GM19395 (cell line): Measurements from ENCODE around the gene DUSP5.

Source experiments
- ATAC-seq: cut with Tn5 transposase; IDR thresholded peaks from one replicate; pipeline ENCODE4 v1.9.1; 2021; ENCODE audit warnings: mild to moderate bottlenecking, moderate library complexity; ENCODE audit not compliant: unreplicated experiment

DUSP5 gene

DNA sequence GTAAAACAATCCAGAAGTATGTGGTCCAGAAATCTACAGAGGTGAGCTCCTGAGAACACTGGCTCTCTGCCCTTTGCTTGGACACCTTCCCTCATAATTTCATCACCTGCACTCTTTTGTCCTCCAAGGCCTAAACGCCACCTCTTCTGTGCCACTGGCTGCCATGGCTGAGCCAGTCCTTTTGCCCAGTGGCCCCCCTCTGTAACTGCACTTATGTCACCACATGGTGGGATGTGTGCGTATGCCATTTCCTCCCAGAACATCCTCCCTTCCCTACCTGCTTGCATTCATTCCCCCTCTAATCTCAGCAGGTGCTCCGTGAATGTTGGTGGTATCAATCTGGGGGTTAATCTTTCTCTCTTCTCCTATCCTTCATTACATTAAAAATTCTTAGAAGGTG, 17.3 kb upstream of the DUSP5 start:
- ATAC-seq: no peak

DNA sequence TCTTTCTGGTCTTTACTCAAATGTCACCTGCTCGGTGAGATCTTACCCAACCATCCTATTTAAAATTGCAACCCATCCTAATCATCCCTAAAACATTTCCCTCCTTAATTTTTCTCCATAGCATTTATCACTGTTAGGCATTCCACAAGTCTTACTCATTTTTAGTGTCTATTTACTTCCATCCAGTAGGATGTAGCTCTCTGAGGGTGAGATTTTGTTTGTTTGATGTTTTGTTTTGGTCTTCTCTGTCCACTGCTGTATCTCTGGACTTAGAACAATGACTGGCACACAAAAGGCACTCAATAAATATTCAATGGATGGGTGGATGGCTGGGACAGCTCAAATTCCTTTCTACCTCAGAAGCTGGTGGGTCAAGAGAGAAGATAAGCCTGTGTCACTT, 15.8 kb upstream of the DUSP5 start:
- no peak for ATAC-seq

DNA sequence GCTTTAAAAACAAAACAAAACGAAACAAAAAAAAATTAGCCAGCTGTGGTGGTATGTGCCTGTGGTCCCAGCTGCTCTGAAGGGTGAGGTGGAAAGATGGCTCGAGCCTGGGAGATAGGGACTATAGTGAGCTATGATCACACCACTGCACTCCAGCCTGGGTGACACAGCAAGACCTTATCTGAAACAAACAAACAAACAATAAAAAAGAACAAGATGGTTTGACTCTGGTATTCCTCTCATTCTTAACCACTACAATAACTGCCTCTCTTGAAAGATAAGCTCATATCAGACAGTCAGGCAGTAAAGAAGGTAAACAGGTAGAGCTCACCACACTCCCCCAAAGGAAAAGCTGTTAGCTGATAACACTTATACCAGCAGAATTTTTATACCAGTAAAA, 14.1 kb upstream of the DUSP5 start:
- no peak for ATAC-seq

DNA sequence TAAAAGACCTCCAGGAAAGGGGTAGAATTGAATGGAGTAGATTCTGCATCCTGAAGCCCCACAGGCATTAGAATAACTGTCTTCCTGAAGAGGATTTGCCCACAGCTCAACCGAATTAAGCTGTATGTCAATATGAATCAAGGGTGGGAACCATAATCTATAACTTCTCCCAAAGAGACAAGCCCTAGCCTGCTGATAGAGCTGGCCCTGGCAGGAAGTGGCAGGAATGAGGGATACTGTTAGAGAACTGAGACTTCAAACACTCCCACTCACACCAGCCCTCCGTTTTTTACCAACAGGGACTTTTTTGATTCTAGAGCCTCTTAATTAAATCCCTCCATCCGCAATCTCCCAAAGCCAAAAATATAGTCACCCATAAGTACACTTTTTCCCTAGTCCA, 12.2 kb upstream of the DUSP5 start:
- ATAC-seq: no peak

DNA sequence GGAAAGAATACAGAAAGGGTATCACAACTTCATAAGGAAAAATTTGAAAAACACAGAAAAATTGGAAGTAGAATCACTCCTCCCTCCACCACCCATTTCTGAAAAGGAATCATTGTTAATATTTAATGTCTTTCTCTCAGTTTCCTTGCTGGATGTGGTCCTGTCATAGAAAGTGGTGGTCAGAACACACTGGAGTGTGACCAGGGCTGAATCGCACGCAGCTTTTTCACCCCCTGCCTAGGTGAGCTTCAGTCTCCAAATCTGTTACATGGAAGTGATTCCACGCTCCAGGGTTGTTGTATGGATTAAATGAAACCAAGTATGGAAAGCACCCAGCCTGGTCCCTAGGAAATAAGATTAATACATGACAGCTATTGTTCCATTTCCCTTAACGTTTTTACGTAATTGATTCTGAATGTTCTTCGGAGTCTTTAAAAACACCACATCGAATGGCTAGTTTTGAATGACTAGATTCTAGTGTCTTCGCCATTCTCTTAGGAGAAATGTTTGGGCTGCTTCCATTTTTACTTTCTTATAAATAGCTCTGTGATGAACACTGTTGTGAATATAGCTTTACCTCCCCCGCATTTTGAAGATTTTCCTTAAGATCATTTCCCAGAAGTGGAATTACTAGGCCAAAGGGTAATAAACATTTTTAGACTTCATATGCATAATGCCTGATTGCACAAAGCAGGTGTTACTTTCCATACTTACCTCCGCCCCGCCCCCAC, 10.9 kb upstream of the DUSP5 start:
- peak; percentile 66 for ATAC-seq

DNA sequence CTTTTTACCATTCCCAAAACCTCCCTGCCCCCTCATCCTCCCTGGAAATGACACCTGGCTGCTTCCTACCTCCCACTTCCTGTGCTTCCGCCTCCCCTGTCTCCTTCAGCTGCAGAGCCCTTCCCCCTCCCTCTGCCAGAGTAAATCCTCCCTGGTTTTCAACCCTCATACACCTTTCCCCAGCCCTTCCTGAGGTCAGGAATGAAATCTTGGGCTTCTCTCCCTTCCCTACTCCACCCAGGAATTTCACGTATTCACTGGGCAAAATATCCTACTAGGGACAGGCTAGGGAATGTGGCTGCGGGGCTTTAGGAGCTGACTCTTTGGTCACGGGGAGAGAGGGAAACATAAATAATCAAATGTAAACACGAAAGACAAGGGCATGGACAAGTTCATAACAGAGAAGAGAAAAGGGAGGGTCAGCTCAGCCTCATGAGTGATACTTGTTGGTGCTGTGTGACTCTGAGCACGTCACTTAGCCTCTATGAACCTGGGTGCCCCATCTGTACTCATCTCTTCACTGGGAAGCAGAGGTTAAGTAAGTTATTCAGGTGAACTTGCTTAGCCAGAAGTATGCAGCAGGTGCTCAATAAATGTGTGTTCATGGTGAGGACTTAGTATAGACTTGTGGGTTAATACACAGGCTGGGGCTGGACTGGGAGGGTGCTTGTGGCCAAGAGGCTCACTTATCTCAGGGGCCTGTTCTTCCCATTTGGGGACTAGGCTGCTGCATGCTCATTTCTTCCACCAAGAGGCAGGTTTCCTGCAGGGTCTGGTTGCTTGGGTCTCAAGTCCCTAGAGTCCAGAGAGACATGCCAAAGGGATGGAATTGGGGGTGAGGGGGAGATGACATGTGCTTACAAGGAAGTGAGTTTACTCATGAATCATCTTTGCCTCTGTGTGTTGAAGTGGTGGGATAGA, 10.0 kb upstream of the DUSP5 start:
- ATAC-seq: no peak

DNA sequence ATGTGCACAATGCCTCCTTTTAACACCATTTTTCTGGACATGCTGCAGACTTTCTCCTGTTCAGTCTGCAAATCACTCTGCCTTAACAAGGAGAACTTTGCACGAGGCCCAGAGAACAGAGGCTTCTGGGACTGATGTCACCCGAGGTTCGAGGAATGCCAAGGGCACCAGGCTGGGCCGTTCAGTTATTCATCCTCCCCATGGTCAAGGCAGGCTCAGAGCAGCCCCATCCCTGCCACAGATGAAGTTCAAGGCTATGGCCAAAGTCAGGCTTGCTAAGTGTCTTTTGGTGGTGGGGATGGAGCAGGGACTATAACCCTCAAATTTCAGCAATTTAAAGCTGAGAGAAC, 9.4 kb upstream of the DUSP5 start:
- ATAC-seq: no peak

DNA sequence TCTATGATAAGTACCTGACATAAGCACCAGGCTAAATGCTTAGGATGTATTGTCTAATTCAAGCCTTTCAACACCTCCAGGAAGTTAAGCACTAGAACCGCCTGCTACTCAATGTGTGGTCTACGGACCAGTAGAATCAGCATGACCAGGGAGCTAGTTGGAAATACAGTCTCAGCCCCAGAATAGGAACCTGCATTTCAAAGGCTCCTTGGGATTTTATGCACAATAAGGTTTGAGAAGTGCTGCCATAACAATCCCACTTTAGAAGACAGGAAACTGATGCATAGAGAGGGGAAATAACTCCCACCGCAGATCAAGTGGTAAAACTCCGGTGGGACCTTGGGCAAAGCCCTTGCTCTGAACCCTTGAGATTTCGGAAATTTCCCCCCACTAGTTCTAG, 8.8 kb upstream of the DUSP5 start:
- ATAC-seq: no peak

DNA sequence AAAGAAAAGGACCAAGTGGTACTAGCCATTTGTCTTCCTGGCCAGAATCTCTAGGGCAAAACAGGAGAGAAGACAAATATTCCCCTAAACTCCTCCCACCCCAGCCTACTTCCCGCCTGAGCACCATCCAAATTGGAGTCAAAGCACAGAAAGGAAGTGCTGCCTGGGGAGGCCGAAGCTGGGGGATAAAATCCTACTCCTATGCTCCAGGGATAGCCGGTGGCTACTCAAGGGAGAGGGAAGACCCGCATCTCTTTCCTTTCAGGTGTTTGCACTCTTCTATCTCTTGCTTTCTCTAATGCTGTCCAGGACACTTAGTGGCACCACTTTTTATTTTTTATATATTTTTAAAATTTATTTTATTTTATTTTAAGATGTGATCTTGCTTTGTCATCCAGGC, 7.1 kb upstream of the DUSP5 start:
- ATAC-seq: no peak

DNA sequence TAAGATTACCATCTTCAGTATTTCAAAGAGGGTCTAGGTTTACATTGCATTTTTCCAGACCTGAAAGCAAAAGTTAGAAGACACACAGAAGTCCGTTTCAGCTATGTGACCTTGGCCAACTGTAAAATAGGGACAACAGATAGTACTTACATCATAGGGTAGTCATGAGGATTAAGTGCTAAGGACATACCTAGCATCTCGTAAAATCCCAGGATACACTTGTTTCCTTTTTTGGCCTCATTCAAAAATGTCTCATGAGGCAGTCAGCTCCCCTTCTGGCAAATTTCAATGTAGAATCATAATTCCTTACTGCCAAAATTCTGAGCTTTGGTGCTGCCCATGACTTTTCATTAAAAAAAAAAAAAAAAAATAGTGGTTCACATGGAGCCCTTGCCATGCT, 6.4 kb upstream of the DUSP5 start:
- no peak for ATAC-seq

DNA sequence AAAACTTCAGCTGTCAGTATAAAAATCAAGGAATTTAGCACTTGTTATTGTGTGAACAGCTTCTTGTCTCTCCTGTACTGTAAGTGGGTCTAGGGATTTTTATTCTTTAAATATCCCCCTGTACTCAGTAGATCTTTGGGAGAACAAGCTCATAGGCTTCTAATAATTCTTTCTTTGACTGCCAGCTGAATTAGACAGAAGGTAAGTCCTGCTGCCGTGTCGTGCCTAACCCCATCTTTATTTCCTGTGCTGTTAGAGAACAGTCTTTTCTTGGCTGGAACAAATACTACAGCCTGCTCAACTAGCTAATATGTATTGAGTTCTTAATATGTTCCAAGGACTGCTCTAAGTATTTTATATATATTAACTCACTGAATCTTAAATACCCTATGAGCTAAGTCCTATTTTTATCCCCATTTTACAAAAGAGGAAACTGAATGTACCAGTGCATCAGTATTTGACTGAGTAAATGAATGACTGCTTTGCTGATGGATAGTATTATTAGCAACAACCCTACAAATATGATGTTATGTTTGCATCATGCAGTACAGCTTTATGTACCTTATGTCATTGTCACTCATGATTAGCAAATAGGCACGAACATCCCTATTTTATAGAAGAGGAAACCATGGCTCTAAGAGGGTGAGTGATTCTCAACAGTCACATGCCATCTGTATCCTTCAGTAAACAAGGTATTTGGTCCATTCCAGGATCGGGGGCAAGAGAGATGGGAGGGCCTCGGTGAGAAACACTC, 5.5 kb upstream of the DUSP5 start:
- ATAC-seq: peak; percentile 40

DNA sequence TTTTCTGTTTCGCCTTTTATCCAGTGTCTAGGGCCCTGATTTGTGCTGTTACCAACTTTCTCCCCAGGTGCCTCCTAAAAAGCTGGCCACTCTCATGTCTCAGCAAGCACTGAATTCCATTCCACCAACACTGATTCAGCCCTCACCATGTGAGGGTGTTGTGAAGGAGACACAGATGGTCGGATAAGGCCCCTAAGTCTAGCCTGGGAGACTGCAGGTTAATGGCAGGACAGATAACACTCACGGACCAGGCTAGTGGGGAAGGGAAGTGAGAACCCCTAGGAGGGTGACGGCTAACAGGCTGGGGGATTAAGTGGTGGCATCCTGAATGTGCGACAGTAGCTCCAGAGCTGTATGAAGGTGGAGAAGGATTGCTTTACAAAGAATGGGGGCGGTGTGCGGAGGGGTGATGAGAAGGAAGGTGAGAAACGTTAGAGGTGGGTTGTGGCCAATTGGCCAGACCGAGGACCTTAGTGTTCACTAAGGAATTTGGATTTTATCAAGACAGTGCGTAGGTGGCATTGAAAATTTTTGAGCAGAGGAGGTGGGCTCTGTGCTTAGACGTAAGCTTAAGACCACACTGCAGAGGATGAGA, 3.8 kb upstream of the DUSP5 start:
- no peak for ATAC-seq

DNA sequence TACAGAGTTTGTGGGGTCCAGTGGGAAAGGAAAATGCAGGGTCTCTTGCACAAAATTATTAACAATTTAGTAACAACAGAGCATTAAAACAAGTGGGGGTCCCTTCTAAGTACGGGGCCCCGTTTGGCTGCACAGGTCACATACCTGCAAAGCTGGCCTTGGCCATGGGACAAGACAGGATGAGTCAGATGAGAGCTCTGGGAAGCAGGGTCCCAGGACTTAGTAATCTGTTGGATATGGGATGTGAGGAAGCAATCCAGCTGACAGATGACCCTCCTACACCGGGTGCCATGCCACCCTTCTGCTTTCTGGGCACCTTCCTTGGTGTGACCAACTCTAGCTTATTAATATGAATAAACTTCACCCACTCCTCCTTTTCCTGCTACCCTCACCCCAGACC, 3.2 kb upstream of the DUSP5 start:
- no peak for ATAC-seq

DNA sequence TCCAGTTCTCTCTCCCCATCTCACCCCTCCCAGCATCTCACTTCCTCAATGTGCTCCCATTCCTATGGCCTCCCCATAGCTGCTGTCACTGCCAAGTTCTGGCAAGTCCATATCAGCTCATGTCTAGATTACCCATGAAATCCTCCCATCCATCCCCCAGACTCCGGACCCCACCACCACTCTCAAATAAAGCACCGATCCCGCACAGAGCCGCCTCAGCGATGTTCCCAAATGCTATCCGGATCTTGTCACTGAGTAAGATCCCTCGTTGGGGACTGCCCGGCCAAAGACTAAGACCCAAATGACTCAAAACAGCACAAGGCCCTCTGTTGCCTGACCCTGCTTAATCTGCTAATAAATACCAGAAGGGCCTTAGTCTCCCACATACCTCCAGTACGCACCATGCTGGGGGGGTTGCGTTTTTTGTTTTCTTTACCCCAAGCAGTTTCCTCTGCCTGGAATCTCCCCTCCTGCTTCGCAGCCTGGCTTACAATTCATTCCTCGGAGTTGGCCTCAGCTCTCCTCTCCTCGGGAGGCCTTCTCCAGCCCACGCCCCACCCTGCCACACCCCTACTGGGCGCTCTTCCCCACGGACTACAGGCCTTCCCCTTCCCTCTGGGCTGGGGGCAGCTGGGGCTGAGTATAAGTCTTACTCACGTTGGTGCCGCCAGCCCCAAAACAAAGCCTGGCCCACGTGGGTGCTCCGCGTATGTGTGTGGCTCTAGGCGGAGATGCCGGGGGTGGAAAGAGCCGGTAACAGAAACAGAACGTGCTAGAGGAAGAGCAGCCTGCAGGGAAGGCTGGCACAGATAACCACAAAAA, 1.8 kb upstream of the DUSP5 start:
- no peak for ATAC-seq

DNA sequence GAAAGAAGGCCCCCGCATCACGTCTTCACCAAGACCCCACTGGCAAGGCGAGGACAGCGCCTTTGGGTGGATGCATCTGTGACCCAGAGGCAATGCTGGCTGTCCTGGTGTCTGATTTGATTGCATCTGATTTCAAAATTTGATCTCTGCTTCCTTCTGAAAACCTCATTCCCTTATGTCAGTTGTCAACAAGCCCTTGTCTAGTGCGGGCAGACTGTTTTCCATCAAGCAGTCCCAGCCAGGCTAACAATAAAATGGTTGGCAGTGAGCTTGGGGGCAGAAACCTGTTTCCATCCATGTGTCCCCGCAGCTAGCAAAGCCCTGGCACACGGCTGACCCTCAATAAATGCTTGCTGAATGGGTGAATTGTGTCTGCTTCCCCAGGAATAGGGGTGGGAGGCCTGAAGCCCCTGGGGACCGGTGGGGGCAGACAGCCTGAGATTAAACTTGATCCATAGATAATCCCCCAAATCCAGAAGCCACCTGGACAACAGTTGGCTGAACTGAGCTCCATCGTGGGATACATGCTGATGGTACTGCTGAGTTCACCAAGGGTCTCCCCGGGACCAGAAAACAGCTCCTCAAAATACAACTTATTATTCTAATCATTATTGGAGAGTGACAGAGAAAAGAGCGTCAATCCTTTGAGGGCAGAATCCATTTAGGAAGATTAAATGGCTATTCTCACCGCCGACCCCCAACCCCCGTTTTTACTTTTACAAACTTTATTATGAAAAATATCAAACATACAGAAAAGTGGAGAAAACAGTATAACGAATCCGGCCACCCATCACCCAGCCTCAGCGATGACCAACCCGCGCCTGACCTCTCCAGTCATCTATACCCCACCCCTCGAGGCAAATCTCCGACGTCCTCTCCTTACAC, 912 bp upstream of the DUSP5 start:
- ATAC-seq: no peak

DNA sequence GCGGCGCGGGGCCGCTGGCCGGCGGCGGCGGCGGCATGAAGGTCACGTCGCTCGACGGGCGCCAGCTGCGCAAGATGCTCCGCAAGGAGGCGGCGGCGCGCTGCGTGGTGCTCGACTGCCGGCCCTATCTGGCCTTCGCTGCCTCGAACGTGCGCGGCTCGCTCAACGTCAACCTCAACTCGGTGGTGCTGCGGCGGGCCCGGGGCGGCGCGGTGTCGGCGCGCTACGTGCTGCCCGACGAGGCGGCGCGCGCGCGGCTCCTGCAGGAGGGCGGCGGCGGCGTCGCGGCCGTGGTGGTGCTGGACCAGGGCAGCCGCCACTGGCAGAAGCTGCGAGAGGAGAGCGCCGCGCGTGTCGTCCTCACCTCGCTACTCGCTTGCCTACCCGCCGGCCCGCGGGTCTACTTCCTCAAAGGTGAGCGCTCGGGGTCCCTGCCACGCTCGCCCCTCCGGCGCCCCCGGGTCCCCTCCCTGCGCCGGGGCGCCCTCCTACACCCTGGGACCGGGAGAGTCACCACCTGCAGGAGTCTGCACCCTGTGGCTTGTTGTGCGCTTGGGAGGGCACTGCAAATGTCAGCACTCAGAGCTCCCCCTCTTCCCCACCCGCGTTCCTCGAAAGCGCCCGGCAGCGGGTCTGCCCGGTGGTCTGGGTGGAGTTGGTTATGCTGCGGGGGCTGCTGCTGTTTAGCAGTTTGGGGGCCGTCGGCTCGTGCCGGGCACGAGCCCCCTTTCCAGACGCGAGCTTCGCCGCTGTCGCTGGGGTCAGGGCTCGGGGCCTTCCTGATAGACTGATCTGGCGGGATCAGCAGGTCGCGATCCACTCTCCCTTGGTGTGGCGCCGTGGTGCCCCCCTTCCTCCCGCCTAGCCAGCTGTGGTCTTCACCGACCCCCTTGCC, 627 bp downstream of the DUSP5 start:
- peak; percentile 7 for ATAC-seq

DNA sequence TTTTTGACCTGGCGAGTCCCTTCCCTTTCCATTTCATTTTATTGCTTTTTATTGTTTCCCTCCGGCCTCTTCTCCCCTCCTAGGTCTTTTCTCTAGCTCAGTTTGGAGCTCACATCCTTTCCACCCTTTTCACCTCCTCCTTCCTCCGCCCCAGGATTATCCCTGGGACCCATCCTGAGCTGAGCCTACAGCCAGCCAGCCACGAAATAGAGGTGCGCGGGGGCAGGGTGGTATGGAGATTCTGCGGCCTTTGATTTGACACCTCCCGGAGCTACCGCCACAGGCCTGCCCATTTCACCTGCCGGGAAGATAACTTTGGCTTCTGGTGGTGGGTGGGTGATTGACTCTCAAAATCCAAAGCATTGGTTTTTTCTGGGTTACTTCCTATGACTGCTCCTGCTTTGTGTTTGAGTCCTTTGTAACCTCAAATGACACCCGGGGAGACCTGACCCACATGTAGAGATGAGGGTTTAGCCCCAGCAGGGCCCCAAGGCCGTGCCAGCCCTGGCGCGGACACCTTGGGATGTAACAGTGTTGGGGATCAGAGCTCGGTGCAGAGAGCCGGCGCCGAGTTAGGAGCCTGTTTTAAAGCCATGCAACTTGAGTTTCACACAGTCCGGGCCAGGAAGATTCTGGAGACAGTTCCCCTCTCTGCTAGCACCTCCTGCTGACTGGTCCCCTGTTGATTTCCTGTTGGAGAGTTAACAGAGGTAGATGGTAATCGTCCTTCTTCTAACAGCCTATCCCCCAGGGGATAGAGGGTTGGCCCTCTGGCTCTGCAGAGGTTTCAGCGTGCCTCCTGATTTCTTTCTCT, 1.5 kb downstream of the DUSP5 start:
- ATAC-seq: peak; percentile 21
